H9 (cell line): Measurements from ENCODE around the gene NFE2L3. TPM values are rescaled to one million over a fixed set of nuclear protein-coding genes. Genes with fewer than 3 reads are reported as not detected.

Source experiments
- DNase-seq: peaks from one replicate; pipeline ENCODE4 v3.0.0-alpha.2; 2017
- H2AFZ ChIP-seq: one replicate; pipeline ENCODE4 v1.6.1; 2013; ENCODE audit warnings: mild to moderate bottlenecking, low read length, control low read depth, moderate library complexity
- H2AK5ac ChIP-seq: 2 replicates; pipeline ENCODE4 v1.6.1; 2013; ENCODE audit warnings: low read length, control low read depth, mixed read lengths; ENCODE audit not compliant: insufficient read length
- H2BK120ac ChIP-seq: one replicate; pipeline ENCODE4 v1.6.1; 2013; ENCODE audit warnings: low read depth, mild to moderate bottlenecking, low read length, control low read depth, inconsistent platforms; ENCODE audit not compliant: poor library complexity, severe bottlenecking
- H2BK12ac ChIP-seq: 2 replicates; pipeline ENCODE4 v1.6.1; 2013; ENCODE audit warnings: low read length, control low read depth, mixed read lengths, low read depth; ENCODE audit not compliant: insufficient read length
- H2BK15ac ChIP-seq: 2 replicates; pipeline ENCODE4 v1.6.1; 2013; ENCODE audit warnings: low read depth, low read length, control low read depth
- H2BK20ac ChIP-seq: one replicate; pipeline ENCODE4 v1.6.1; 2013; ENCODE audit warnings: low read depth, mild to moderate bottlenecking, low read length, control low read depth, inconsistent platforms; ENCODE audit not compliant: poor library complexity, severe bottlenecking
- H2BK5ac ChIP-seq: 2 replicates; pipeline ENCODE4 v1.6.1; 2013; ENCODE audit warnings: low read length, control low read depth, mixed read lengths; ENCODE audit not compliant: insufficient read length
- H3K14ac ChIP-seq: 2 replicates; pipeline ENCODE4 v1.6.1; 2013; ENCODE audit warnings: low read length, control low read depth; ENCODE audit not compliant: insufficient read depth
- H3K18ac ChIP-seq: 2 replicates; pipeline ENCODE4 v1.6.1; 2013; ENCODE audit warnings: low read depth, mild to moderate bottlenecking, mixed read lengths, low read length, control low read depth; ENCODE audit not compliant: insufficient read length
- H3K23ac ChIP-seq: 2 replicates; pipeline ENCODE4 v1.6.1; 2013; ENCODE audit warnings: low read length, control low read depth, mixed read lengths, low read depth; ENCODE audit not compliant: insufficient read length
- H3K23me2 ChIP-seq: 2 replicates; pipeline ENCODE4 v1.6.1; 2013; ENCODE audit warnings: low read depth, mild to moderate bottlenecking, mixed read lengths, low read length, control low read depth; ENCODE audit not compliant: insufficient read length, poor library complexity, severe bottlenecking
- H3K27ac ChIP-seq: 2 replicates; pipeline ENCODE4 v1.5.1; 2013; ENCODE audit warnings: low read length, control low read depth, mixed read lengths, low read depth; ENCODE audit not compliant: insufficient read length
- H3K27me3 ChIP-seq: 2 replicates; pipeline ENCODE4 v1.6.1; 2013; ENCODE audit warnings: low read length, control low read depth, inconsistent platforms; ENCODE audit not compliant: insufficient read depth
- H3K4ac ChIP-seq: 2 replicates; pipeline ENCODE4 v1.6.1; 2013; ENCODE audit warnings: low read depth, mild to moderate bottlenecking, control low read depth, inconsistent platforms, low read length, moderate library complexity
- H3K4me1 ChIP-seq: 2 replicates; pipeline ENCODE4 v1.6.1; 2013; ENCODE audit warnings: low read length, control low read depth, inconsistent platforms; ENCODE audit not compliant: insufficient read depth
- H3K4me2 ChIP-seq: 2 replicates; pipeline ENCODE4 v1.6.1; 2013; ENCODE audit warnings: low read length, control low read depth, mixed read lengths; ENCODE audit not compliant: insufficient read length, insufficient read depth
- H3K56ac ChIP-seq: 2 replicates; pipeline ENCODE4 v1.6.1; 2013; ENCODE audit warnings: low read depth, mild to moderate bottlenecking, mixed read lengths, low read length, control low read depth; ENCODE audit not compliant: insufficient read length
- H3K79me1 ChIP-seq: 2 replicates; pipeline ENCODE4 v1.6.1; 2013; ENCODE audit warnings: low read depth, mild to moderate bottlenecking, moderate library complexity, low read length, control low read depth, inconsistent platforms; ENCODE audit not compliant: insufficient read depth, poor library complexity, severe bottlenecking
- H3K79me2 ChIP-seq: 2 replicates; pipeline ENCODE4 v1.6.1; 2013; ENCODE audit warnings: low read length, control low read depth, inconsistent platforms; ENCODE audit not compliant: insufficient read depth
- H3K9ac ChIP-seq: 2 replicates; pipeline ENCODE4 v1.6.1; 2013; ENCODE audit warnings: low read length, control low read depth, mixed read lengths; ENCODE audit not compliant: insufficient read length; ENCODE audit errors: extremely low read depth
- H3K9me3 ChIP-seq: one replicate; pipeline ENCODE4 v1.6.1; 2013; ENCODE audit warnings: low read depth, low read length, inconsistent platforms; ENCODE audit not compliant: control insufficient read depth
- H3T11ph ChIP-seq: one replicate; pipeline ENCODE4 v1.6.1; 2013; ENCODE audit warnings: mild to moderate bottlenecking, low read length, control low read depth, inconsistent platforms
- H4K20me1 ChIP-seq: one replicate; pipeline ENCODE4 v1.6.1; 2013; ENCODE audit not compliant: control insufficient read depth, insufficient read length, insufficient read depth
- H4K5ac ChIP-seq: 2 replicates; pipeline ENCODE4 v1.6.1; 2013; ENCODE audit warnings: low read depth, mild to moderate bottlenecking, mixed read lengths, low read length, control low read depth; ENCODE audit not compliant: insufficient read length
- H4K8ac ChIP-seq: replicated peaks from 2 replicates; pipeline ENCODE4 v1.6.1; 2013; ENCODE audit warnings: low read length, control low read depth, mixed read lengths, low read depth; ENCODE audit not compliant: insufficient read length
- H4K91ac ChIP-seq: 2 replicates; pipeline ENCODE4 v1.6.1; 2013; ENCODE audit warnings: low read depth, mild to moderate bottlenecking, moderate library complexity, mixed read lengths, low read length, control low read depth; ENCODE audit not compliant: insufficient read length
- H3K27ac Mint-ChIP-seq, 3 experiments: 2 replicates in 2 of 3; 3 replicates in 1 of 3; pipeline ENCODE4 v1.8.0; 2020 to 2021; ENCODE audit warnings: mixed read lengths in 3 of 3, mild to moderate bottlenecking in 1 of 3, moderate library complexity in 1 of 3
- H3K27me3 Mint-ChIP-seq: 2 replicates; pipeline ENCODE4 v1.8.0; 2021; ENCODE audit warnings: low read depth, mild to moderate bottlenecking, moderate library complexity, mixed read lengths
- H3K36me3 Mint-ChIP-seq, 3 experiments: 2 replicates in 2 of 3; 3 replicates in 1 of 3; pipeline ENCODE4 v1.8.0; 2020 to 2021; ENCODE audit warnings: low read depth in 3 of 3, mixed read lengths in 3 of 3; ENCODE audit not compliant: insufficient read depth in 1 of 3
- H3K4me1 Mint-ChIP-seq, 2 experiments: 2 replicates each; pipeline ENCODE4 v1.8.0; 2020; ENCODE audit warnings: mixed read lengths in 2 of 2
- H3K4me3 Mint-ChIP-seq, 2 experiments: 2 replicates in 1 of 2; 3 replicates in 1 of 2; pipeline ENCODE4 v1.8.0; 2020 to 2021; ENCODE audit warnings: mild to moderate bottlenecking in 2 of 2, mixed read lengths in 2 of 2, moderate library complexity in 1 of 2
- H3K9me3 Mint-ChIP-seq, 2 experiments: 2 replicates in 1 of 2; 3 replicates in 1 of 2; pipeline ENCODE4 v1.8.0; 2020; ENCODE audit warnings: mild to moderate bottlenecking in 2 of 2, mixed read lengths in 2 of 2, moderate library complexity in 1 of 2
- WGBS: extraction: QIAGEN DNeasy Blood & Tissue Kit; methylation state at CpG from one replicate; pipeline ENCODE4 v1.1.7; 2013; ENCODE audit warnings: missing lambda C conversion rate, low lambda C conversion rate, mixed read lengths; ENCODE audit not compliant: insufficient read length; ENCODE audit errors: extremely low coverage; 5-methylcytosine and 5-hydroxymethylcytosine counted together
- total RNA-seq: library from RNA; stranded (reverse); gene quantifications from 2 replicates; pipeline ENCODE4 v1.2.1, GENCODE V29; 2021
- TF ChIP-seq, protein P1 (sequence below): fragments of 200-600 bp; sonication (generic); conservative IDR thresholded peaks from 3 replicates; pipeline ENCODE4 v1.8.0; 2021; ENCODE audit warnings: antibody characterized with exemption, mild to moderate bottlenecking

Gene NFE2L3
- total RNA-seq, 1 experiment from 2014 or later: 46.9 TPM

DNA sequence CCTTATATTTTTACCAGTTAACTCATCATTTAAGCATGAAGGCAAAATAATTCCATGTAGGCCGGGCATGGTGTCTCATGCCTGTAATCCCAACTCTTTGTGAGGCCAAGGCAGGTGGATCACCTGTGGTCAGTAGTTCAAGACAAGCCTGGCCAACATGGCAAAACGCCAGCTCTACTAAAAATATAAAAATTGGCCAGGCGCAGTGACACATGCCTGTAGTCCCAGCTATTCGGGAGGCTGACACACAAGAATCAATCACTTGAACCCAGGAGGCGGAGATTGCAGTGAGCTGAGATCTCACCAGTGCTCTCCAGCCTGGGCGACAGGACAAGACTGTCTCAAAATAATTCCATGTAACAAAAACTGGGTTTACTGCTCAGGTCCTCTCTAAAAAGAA lies 30.3 kb downstream of the NFE2L3 start:
- no peak overlapping the region for H2BK20ac ChIP-seq
- no peak overlapping the region for H3K23ac ChIP-seq
- no peak overlapping the region for H3K4me2 ChIP-seq
- no peak overlapping the region for H2BK5ac ChIP-seq
- peaks cover 22 to 55% (median 42%) of the 10 kb centered on the region in 3 experiments for H3K36me3 Mint-ChIP-seq
- no peak overlapping the region for H2BK120ac ChIP-seq
- no CpG with 5 or more reads among the region's 6 CpGs for WGBS
- H3K27ac ChIP-seq: no peak overlapping the region
- no peaks in the 10 kb centered on the region for H3K23me2 ChIP-seq
- H3K27me3 ChIP-seq: no peaks in the 10 kb centered on the region
- H3K4me1 ChIP-seq: no peaks in the 10 kb centered on the region; the same call in 1 of the 2 replicates
- no peak overlapping the region for H2BK12ac ChIP-seq
- no peak overlapping the region for H2AK5ac ChIP-seq
- TF ChIP-seq, protein P1, sequence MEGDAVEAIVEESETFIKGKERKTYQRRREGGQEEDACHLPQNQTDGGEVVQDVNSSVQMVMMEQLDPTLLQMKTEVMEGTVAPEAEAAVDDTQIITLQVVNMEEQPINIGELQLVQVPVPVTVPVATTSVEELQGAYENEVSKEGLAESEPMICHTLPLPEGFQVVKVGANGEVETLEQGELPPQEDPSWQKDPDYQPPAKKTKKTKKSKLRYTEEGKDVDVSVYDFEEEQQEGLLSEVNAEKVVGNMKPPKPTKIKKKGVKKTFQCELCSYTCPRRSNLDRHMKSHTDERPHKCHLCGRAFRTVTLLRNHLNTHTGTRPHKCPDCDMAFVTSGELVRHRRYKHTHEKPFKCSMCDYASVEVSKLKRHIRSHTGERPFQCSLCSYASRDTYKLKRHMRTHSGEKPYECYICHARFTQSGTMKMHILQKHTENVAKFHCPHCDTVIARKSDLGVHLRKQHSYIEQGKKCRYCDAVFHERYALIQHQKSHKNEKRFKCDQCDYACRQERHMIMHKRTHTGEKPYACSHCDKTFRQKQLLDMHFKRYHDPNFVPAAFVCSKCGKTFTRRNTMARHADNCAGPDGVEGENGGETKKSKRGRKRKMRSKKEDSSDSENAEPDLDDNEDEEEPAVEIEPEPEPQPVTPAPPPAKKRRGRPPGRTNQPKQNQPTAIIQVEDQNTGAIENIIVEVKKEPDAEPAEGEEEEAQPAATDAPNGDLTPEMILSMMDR: no peak
- no peaks in the 10 kb centered on the region for H4K20me1 ChIP-seq
- H3K79me2 ChIP-seq: no peaks in the 10 kb centered on the region; the same call in 1 of the 2 replicates
- no peak overlapping the region for H3K27ac Mint-ChIP-seq
- DNase-seq: no peak
- H3K9ac ChIP-seq: no peak overlapping the region
- H4K8ac ChIP-seq: no peak overlapping the region
- H3K79me1 ChIP-seq: no peaks in the 10 kb centered on the region
- no peak overlapping the region for H2BK15ac ChIP-seq
- H4K91ac ChIP-seq: no peak overlapping the region
- no peaks in the 10 kb centered on the region for H3K9me3 ChIP-seq
- H3K9me3 Mint-ChIP-seq: peaks cover 1% of the 10 kb centered on the region in 2 experiments; a peak in 4 of 5 replicates
- no peak overlapping the region for H3K4ac ChIP-seq
- H4K5ac ChIP-seq: no peak overlapping the region
- H2AFZ ChIP-seq: no peak overlapping the region
- H3K56ac ChIP-seq: no peak overlapping the region
- H3K4me1 Mint-ChIP-seq: peaks cover 12 to 17% of the 10 kb centered on the region in 2 experiments; a peak in 3 of 4 replicates
- H3K18ac ChIP-seq: no peak overlapping the region
- no peak overlapping the region for H3K4me3 Mint-ChIP-seq
- no peak overlapping the region for H3K14ac ChIP-seq
- no peak overlapping the region for H3T11ph ChIP-seq
- no peaks in the 10 kb centered on the region; the same call in 1 of the 2 replicates for H3K27me3 Mint-ChIP-seq
